ENCODE measurements around the gene HPN.
"Not testable (repeated sequence)": the region's sequence is repeated elsewhere in the genome, so short reads cannot be mapped to it uniquely, and the experiment has no call there.

Gene HPN

DNA sequence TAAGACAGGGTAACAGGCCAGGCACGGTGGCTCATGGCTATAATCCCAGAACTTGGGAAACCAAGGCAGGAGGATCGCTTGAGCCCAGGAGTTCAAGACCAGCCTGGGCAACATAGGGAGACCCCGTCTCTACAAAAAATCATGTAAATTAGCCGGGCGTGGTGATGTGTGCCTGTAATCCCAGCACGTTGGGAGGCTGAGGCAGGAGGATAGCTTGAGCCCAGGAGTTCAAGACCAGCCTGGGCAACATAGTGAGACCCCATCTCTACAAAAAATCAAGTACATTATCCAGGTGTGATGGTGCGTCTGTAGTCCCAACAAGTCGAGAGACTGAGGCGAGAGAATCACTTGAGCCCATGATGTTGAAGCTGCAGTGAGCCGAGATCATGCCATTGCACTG is 62.1 kb downstream of the HPN start:
- H3K36me3 ChIP-seq (replicated peaks); H3K9me3 ChIP-seq; in situ Hi-C loops (cut with MboI; ENCODE audit: low sequenced_read_pairs); H3K4me1 ChIP-seq; H3K27me3 ChIP-seq (ENCODE audit: low read depth); H3K4me3 ChIP-seq; DNase-seq (ENCODE audit: low spot score in 2 of 2): not testable (repeated sequence)

DNA sequence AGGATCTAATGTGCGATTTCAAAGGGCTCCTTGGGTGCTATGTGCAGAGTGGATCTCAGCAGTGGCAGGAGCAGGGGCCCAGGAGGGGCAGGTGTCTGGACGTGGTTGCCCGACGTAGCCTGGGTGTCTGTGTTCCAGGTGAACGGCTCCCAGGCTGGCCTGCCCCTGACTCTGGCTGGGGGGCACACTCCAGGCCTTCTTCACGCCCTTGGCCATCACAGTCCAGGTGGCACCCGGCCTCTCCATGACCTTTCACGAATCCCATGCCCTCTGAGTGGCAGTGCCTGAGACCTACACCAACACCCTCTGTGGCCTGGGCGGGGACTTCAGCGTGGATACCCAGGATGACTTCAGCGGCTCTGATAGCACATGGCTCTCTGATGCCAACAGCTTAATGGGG is 62.8 kb downstream of the HPN start:
- in situ Hi-C loops (cut with MboI; ENCODE audit: low sequenced_read_pairs), result no loop called here
- Histone ChIP-seq H3K36me3 (replicated peaks) (no peaks in the 10 kb centered on the region), H3K9me3 (no peaks in the 10 kb centered on the region; the same call in 1 of the 2 replicates), H3K4me1 (no peaks in the 10 kb centered on the region), H3K27me3 (ENCODE audit: low read depth) (no peaks in the 10 kb centered on the region), H3K4me3 (no peak overlapping the region)
- no peak for DNase-seq (ENCODE audit: low spot score in 2 of 2)

DNA sequence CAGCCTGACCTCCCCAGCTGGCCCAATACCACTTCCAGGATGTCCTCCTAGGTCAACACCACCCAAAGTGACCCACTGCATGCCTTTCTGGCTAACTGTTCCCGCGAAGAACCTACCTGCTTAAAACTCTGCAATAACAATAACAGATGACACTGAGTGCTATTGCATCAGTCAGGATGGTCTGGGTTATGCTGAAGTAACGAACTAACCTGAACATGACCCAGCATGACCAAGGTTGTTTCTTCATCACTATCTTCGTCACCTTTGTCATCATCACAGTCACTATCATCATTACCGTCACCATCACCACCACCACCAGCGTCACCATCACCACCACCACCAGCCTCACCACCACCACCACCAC is 63.5 kb downstream of the HPN start:
- in situ Hi-C loops (cut with MboI; ENCODE audit: low sequenced_read_pairs), result no loop called here
- Histone ChIP-seq H3K9me3 (no peaks in the 10 kb centered on the region; the same call in 1 of the 2 replicates), H3K36me3 (replicated peaks) (no peaks in the 10 kb centered on the region), H3K4me3 (no peak overlapping the region), H3K4me1 (no peaks in the 10 kb centered on the region), H3K27me3 (ENCODE audit: low read depth) (no peaks in the 10 kb centered on the region)
- no peak for DNase-seq (ENCODE audit: low spot score in 2 of 2)

DNA sequence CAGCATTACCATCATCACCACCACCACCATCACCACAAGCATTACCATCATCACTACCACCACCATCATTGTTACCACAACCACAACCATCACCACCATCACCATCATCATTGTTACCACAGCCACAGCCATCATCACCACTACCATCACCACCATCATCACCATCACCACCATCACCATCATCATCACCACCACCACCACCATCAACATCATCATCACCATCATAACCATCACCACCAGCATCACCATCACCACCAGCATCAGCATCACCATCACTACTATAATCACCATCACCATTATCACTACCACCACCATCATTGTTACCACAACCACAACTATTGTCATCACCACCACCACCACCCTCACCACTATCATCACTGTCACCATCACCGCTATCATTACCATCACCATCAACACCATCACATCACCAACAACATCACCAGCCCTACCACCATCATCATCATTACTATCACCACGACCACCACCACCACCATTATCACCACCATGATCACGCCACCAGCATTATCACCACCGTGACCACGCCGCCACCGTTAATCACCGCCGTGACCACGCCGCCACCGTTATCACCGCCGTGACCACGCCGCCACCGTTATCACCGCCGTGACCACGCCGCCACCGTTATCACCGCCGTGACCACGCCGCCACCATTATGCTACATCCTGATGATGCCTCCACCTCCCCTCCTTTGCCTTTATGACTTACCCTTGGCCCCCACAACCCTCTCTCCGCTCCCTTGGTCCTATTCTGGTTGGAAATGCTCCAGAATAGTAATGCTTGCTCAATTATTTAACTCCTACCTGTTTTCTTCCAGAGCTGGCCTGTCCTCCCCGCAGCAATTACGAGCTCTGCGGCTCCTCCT is 64.1 kb downstream of the HPN start:
- no peak for DNase-seq (ENCODE audit: low spot score in 2 of 2)
- H3K36me3 ChIP-seq (replicated peaks), result no peaks in the 10 kb centered on the region
- no peaks in the 10 kb centered on the region for H3K27me3 ChIP-seq (ENCODE audit: low read depth)
- no peak overlapping the region for H3K4me3 ChIP-seq
- no peaks in the 10 kb centered on the region for H3K4me1 ChIP-seq
- H3K9me3 ChIP-seq, result no peaks in the 10 kb centered on the region; the same call in 1 of the 2 replicates
- in situ Hi-C loops (cut with MboI; ENCODE audit: low sequenced_read_pairs), result no loop called here

DNA sequence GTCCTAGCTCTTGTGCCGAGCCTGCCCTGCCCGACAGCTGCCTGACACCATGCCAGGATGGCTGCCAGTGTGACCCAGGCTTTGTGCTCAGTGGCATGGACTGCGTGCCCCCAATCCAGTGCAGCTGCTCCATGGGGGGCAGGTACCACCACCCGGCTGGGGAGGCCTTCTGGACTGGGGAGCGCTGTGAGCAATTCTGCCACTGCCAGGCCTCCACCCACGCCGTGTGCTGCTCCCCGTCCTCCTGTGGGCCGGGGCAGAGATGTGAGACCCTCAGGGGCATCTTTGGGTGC is 64.7 kb downstream of the HPN start:
- no peak for DNase-seq (ENCODE audit: low spot score in 2 of 2)
- Histone ChIP-seq H3K9me3 (no peaks in the 10 kb centered on the region; the same call in 1 of the 2 replicates), H3K4me3 (no peak overlapping the region), H3K27me3 (ENCODE audit: low read depth) (no peaks in the 10 kb centered on the region), H3K36me3 (replicated peaks) (no peaks in the 10 kb centered on the region), H3K4me1 (no peaks in the 10 kb centered on the region)
- in situ Hi-C loops (cut with MboI; ENCODE audit: low sequenced_read_pairs), result no loop called here

DNA sequence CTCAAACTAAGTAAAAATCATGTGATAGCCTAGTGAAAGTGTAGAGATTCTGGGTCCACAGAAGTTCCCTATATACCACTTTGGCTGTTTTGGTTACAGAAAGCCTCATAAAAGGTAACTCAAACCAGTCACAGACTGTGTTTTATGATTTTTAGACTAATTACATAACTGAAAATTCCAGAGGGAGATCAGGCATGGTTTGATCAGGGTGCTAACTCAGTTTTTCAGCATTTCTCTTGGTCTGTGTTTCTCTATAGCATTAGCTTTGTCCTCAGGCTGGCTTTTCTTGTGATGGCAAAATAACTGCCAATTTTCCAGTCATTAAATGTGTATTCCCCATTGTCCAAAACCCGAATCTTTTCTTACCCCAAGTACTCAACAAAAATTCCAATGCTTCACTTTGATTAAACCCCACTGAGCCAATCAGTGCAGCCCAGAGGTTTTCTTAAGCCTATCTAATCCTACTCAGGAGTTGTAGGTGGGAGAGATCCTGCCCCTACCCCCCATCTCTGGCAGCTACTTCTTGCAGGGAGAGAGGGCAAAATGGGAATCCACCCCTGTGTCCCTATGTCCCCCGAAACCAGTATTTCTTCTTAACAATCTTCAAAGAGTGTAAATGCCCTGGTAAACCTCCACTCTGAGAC is 65.5 kb downstream of the HPN start:
- no peaks in the 10 kb centered on the region for H3K36me3 ChIP-seq (replicated peaks)
- in situ Hi-C loops (cut with MboI; ENCODE audit: low sequenced_read_pairs), result no loop called here
- no peak overlapping the region for H3K4me3 ChIP-seq
- no peaks in the 10 kb centered on the region; the same call in 1 of the 2 replicates for H3K9me3 ChIP-seq
- no peaks in the 10 kb centered on the region for H3K27me3 ChIP-seq (ENCODE audit: low read depth)
- DNase-seq (ENCODE audit: low spot score in 2 of 2), result peak in 1 of 2 experiments; percentile 3
- no peaks in the 10 kb centered on the region for H3K4me1 ChIP-seq

DNA sequence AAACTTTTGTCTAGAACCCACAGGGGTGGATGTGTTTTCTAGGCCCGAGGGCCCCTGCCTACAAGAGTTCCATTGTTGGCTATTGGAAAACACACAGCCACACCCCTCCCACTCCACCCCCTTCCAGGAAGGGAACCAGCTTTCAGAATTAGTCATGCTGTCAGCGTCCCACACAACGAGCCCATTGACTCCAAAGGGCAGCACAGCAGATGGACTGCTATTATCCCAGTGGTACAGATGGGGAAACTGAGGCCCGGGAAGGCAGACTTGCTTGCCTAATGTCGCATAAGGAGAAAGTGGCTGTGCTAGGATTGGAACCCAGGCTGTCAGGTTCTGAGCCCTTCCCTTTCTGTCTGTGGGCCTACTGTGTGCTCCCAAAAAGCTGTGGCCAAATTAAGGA is 66.0 kb downstream of the HPN start:
- H3K27me3 ChIP-seq (ENCODE audit: low read depth), result no peaks in the 10 kb centered on the region
- H3K4me3 ChIP-seq, result no peak overlapping the region
- H3K4me1 ChIP-seq, result no peaks in the 10 kb centered on the region
- peak in 1 of 2 experiments; percentile 26 for DNase-seq (ENCODE audit: low spot score in 2 of 2)
- no peaks in the 10 kb centered on the region; the same call in 1 of the 2 replicates for H3K9me3 ChIP-seq
- H3K36me3 ChIP-seq (replicated peaks), result no peaks in the 10 kb centered on the region
- in situ Hi-C loops (cut with MboI; ENCODE audit: low sequenced_read_pairs), result no loop called here

DNA sequence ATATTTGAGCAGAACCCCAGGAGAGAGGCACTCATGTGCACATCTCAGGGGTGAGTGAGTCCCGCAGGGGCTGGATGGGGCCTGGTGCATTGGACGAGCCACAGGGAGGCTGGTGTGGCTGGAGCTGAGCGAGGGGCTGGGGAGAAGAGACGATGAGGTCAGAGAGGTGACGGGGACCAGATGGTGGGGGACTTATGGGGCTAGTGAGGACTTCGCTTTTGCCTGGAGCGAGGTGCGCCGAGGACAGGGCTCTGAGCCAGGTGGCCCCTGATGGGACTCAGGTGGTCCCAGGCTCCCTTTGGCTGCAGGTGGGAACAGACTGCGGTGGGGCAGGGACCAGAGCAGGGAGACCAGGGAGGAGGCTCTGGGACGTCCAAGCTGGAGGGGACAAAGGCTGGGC is 67.2 kb downstream of the HPN start:
- H3K27me3 ChIP-seq (ENCODE audit: low read depth), result no peaks in the 10 kb centered on the region
- in situ Hi-C loops (cut with MboI; ENCODE audit: low sequenced_read_pairs), result no loop called here
- H3K4me1 ChIP-seq, result no peaks in the 10 kb centered on the region
- H3K36me3 ChIP-seq (replicated peaks), result no peaks in the 10 kb centered on the region
- no peak overlapping the region for H3K4me3 ChIP-seq
- no peak for DNase-seq (ENCODE audit: low spot score in 2 of 2)
- no peaks in the 10 kb centered on the region; the same call in 1 of the 2 replicates for H3K9me3 ChIP-seq

DNA sequence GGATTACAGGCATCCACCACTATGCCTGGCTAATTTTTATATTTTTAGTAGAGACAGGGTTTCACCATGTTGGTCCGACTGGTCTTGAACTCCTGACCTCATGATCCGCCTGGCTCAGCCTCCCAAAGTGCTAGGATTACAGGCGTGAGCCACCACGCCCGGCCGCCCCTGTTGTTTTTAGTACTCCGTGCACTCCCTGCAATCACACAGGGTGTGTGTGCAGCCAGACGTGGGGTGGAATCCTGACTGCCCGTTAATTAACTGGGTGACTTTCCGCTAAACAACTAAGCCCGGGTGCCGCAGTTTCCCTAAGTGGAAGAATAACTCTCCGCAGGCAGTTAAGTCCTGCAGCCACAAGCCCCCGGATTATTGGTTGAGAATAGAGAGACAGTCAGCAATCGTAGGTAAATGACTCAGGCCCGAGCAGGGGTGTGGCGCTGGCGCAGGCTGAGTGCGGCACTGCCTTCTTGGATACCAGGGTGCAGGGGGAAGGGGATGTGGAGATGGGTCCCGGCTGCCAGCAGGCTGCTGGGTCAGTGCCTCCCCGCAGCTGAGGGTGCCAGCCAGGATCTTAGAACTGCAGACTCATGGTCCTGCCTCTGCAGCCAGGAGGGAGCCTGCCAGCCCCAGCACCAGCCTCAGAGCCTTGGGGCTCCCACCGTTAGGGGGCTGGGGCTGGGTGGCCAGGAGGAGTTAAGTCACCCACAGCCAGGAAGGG is 68.0 kb downstream of the HPN start:
- Histone ChIP-seq H3K4me1 (no peaks in the 10 kb centered on the region; the same call in 1 of the 2 replicates), H3K9me3 (no peaks in the 10 kb centered on the region), H3K36me3 (replicated peaks) (no peaks in the 10 kb centered on the region), H3K27me3 (ENCODE audit: low read depth) (no peaks in the 10 kb centered on the region), H3K4me3 (no peak overlapping the region)
- no peak for DNase-seq (ENCODE audit: low spot score in 2 of 2)
- in situ Hi-C loops (cut with MboI; ENCODE audit: low sequenced_read_pairs), result no loop called here

DNA sequence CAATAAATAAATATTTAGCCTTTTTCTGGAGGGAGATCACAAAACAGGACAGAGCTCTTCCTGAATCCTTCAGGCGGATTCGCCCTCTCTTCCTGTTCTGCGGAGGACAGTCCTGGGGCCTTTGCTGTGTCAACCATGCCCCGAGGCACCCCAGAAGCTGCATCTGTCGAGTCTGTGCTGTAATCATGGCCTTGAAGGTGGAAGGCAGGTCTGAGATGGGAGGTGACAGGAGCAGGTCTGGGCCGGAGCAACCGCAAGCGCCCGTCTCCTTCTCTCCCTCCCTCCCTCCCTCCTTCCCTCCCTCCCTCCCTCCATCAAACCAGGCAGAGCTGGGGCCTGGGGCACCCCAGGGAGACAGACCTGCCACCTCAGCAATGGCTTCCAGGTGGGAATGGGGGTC is 69.5 kb downstream of the HPN start:
- Histone ChIP-seq H3K27me3 (ENCODE audit: low read depth) (peaks cover 6% of the 10 kb centered on the region), H3K4me3 (no peak overlapping the region), H3K9me3 (no peaks in the 10 kb centered on the region), H3K4me1 (peaks cover 3% of the 10 kb centered on the region; the same call in 1 of the 2 replicates), H3K36me3 (replicated peaks) (no peaks in the 10 kb centered on the region)
- in situ Hi-C loops (cut with MboI; ENCODE audit: low sequenced_read_pairs), result no loop called here
- DNase-seq (ENCODE audit: low spot score in 2 of 2), result no peak

DNA sequence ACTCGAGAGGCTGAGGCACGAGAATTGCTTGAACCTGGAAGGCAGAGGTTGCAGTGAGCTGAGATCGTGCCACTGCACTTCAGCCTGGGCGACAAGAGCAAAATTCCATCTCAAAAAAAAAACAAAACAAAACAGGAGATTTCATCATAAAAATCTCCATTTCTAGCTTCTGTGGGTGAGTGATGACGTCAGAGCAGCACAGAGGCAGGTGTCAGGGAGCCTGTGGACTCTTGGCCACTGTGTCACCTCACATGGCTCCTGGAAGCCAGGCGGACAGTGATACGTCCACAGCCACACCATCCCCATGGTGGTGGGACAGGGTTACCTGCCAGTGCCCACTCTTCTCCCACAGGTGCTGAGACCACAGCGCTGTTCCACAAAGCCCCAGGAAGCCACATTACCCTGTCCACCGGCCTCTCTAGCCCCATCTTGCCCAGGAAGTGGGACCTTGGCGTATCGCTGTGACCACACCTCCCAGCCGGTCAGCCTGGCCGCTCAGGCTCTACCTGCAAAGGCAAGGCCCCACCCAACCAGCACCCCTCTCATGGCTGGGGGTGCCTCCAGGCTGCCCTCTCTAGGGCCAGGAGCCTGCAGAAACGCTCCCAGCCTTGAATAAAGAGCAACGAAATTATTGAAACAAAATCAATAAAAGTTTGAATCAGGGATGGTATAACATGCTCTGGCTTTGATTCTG is 71.6 kb downstream of the HPN start:
- Histone ChIP-seq H3K4me3 (no peak overlapping the region), H3K9me3 (no peaks in the 10 kb centered on the region), H3K27me3 (ENCODE audit: low read depth) (peaks cover 7% of the 10 kb centered on the region), H3K36me3 (replicated peaks) (no peaks in the 10 kb centered on the region), H3K4me1 (peaks cover 3% of the 10 kb centered on the region; the same call in 1 of the 2 replicates)
- DNase-seq (ENCODE audit: low spot score in 2 of 2), result no peak
- in situ Hi-C loops (cut with MboI; ENCODE audit: low sequenced_read_pairs), result no loop called here

DNA sequence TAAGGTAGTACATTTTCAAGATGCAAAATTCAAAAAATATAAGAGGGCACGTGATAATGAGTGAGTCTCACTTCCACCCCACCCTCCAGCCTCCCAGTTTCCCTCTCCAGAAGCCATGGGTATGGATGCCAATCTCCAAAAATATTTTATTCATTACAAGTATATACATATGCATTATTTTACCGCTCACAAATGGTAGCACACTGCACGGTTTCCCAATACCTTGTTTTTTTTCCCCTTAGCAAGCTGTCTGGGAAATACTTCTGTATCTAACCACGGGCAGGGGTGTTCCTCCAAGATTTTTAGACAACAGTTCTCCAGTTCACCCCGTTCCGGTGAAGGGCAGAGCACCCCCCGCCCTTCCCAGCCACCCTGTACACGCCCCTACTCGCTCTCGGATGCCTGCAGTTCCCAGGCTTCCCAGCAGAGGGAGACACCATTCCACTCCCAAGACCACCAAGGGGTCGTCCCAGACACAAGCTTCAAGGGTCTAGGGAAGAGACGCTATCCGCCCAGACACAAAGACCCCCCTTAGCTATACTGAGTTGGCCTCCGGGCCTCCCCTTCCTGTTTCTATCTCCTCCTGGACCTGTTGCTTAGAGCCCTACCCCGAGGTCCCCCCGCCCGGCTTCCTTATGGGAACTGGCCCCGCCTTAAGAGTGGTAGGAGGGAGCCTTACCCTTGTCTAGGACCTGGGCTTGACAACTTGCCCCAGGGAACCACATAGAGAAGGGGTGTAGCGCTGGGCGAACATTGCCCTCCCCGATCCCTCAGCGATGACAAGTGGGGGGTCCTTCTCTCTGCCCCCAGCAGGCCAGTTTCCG is 73.0 kb downstream of the HPN start:
- in situ Hi-C loops (cut with MboI; ENCODE audit: low sequenced_read_pairs), result no loop called here
- DNase-seq (ENCODE audit: low spot score in 2 of 2), result peak; percentile 65 to 88

More for the DNA sequence above, 73.0 kb downstream of the HPN start:
- H3K4me3 ChIP-seq, result peak overlapping the region; percentile 5
- no peaks in the 10 kb centered on the region for H3K9me3 ChIP-seq
- peaks cover 7% of the 10 kb centered on the region for H3K27me3 ChIP-seq (ENCODE audit: low read depth)
- no peaks in the 10 kb centered on the region for H3K36me3 ChIP-seq (replicated peaks)
- H3K4me1 ChIP-seq, result peaks cover 3% of the 10 kb centered on the region; the same call in 1 of the 2 replicates

All from HAP-1 (cell line).